Right hindlimb (tissue), 1 donor: ENCODE measurements around the gene DQX1.

Experiments used
- DNase-seq: peaks from one replicate; pipeline ENCODE4 v3.0.0-alpha.2; 2018

DQX1 gene

GRCh38 chr2:74530239-74531187 lies 4.5 kb upstream of the DQX1 start:
- DNase-seq, result peak; percentile 65

DNA sequence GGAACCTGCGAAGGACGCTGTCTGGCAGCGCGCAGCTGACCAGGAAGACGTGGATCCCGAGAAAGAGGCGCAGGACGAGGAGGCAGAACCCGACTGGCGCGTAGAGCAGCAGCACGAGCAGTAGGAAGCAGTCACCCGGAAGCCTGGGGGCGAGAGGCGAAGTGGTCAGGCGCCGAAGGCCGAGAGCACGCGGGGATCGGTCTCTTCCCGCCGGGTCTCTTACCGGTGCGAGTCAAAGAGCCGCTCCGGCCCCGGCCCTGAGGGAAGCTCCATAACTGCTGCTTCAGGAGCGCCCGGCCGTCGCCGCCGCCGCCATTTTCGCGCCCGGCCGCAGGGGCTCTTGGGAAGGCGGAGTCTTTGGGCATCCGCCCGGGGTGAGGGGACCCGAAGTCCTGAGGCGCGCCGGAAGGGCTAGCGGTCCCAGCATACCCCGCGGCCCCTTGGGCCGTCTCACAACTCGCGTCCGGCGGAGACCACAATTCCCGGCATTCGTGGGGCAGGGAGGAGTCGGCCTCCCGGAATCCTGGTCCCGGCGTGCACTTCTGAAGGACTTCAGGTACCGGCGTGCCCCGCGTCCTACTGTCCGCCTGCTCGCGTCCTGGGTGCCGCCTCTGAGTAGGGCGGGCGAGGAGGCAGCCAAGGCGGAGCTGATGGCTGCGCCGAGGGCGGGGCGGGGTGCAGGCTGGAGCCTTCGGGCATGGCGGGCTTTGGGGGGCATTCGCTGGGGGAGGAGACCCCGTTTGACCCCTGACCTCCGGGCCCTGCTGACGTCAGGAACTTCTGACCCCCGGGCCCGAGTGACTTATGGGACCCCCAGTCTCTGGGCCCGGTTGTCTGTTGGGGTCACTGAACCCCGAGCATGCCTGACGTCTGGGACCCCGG lies 3.6 kb upstream of the DQX1 start, which contains the start of the genes AUP1 and HTRA2:
Gene AUP1, minus strand, starts transcription at position 350 of the 882 bp plus-strand sequence. Its CDS starts 77 bp downstream, at position 273.
Gene HTRA2, plus strand, starts transcription at position 577 of the 882 bp plus-strand sequence. Its CDS starts 74 bp downstream, at position 651.
- DNase-seq, result peak; percentile 99

DNA sequence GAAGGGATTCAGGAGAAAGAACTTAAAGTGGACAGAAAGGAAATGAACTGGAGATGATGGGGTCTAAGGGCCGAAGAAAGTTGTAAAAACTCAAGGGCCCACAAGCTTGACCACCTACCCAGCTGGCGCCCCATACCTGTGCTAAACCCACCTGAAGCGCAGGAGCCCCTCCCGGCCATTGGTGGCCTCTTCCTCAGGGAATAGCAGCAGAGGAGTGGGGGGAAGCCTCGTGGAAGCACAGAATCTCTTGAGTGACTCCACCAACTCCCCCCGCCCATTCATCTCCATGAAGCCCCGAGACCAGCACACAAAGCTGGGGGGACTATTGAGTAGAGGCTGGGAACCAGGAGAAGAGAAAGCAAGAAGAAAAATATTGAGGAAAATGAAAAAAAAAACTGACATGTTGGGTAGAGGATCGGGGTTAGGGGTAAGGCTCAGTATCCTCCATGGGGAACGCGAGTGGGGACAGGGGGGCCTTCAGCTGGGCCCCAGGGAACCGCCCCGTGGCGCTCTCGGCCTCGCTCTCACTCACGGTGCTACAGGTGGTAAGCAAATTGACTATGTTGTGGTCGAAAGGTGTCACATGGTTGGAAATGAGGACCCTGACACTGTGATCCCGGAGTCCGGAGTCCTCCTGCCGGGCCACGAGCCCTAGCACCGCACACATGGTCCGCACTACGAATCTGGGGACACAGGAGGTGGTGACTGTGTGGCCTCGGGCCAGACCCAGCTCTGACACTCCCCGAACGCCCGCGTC lies 2.7 kb upstream of the DQX1 start:
- DNase-seq, result no peak

GRCh38 chr2:74527741-74528140 lies 1.7 kb upstream of the DQX1 start:
- no peak for DNase-seq

GRCh38 chr2:74526649-74527230 lies 709 bp upstream of the DQX1 start:
- DNase-seq, result no peak

GRCh38 chr2:74524955-74525716 lies 895 bp downstream of the DQX1 start:
- DNase-seq, result no peak

- DNase-seq, result no peak
Measured at GRCh38 chr2:74524005-74524404, 2.0 kb downstream of the DQX1 start.

DNA sequence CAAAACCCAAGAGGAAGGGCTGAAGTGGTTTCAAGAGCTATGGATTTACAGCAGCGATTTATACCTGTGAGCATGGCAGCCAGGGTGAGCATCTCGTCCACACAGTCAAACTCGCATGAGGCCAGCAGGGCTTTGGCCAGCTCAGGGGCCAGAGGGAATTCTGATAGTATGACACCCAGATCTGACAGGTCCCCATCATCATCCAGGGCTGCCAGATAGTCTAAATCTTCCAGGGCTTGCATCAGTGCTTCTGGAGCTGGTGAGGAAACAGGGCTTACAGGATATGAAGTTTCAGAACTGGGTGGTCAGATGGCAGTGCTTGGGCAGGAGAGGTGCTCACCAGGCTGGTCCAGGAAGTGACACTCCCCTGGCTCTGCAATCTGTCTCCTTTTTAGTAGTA lies 3.5 kb downstream of the DQX1 start:
- DNase-seq, result no peak

GRCh38 chr2:74516650-74517049 lies 9.4 kb downstream of the DQX1 start:
- no peak for DNase-seq

DNA sequence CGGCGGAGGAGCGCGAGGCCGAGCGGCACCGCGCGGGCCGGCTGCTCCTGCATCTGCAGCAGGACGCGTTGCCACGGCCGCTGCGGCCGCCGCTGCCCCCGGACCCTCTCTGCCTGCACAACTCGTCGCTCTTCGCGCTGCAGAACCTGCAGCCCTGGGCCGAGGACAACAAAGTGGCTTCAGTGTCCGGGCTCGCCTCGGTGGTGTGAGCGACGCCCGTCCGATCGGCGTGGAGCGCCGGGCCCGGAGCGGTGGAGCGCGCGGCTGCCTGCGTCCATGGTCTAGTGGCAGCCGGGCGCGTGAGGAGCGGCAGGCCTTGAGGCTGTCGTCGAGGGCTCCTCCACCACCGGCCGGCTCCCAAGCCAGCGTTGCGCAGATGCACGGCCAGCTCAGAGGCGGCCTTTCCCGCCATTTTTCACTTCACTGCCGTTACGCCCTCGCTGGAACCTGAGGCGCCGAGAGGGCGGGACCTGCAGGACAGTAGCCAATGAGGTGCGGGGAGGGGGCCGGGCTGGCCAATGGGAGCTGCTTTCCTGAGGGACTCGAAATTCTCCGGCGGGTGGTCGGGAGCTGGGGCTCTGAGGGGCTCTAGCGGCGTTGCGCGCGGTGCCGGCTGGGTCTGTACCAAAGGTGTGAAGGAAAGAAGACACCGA lies 9.9 kb downstream of the DQX1 start:
- DNase-seq, result peak; percentile 80

DNA sequence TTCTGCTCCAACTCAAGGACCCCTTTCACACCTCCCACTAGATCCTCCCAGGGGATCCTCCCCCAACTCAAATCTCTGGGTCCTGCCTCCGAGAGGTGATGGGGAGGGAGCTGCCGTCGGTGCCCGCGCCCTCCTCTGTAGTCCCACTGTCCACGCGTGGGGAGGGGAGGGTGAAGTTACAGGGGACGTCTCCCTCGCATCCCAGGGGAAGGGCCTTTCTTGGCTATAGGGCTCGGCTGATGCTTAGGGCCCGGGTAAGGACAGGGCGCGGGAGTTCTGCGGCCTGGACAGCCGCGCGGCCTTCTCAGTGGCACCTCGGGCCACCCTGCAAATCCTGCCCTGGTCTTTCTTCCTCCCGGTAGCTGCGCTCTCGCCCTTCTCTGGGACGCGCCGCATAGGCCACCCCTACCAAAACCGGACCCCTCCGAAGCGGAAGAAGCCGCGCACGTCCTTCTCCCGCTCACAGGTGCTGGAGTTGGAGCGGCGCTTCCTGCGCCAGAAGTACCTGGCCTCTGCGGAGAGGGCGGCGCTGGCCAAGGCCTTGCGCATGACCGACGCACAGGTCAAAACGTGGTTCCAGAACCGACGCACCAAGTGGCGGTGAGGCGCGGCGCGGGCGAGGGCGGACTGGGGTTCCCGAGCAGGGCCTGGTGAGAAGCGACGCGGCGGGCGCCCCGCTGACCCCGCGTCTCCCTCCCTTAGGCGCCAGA lies 10.6 kb downstream of the DQX1 start:
- DNase-seq, result no peak

- no peak for DNase-seq
Measured at GRCh38 chr2:74514368-74515270, 11.4 kb downstream of the DQX1 start, which contains the start of gene TLX2. Gene TLX2 (plus strand): TSS chr2:74514450. CDS start chr2:74514807, 357 bp downstream.

DNA sequence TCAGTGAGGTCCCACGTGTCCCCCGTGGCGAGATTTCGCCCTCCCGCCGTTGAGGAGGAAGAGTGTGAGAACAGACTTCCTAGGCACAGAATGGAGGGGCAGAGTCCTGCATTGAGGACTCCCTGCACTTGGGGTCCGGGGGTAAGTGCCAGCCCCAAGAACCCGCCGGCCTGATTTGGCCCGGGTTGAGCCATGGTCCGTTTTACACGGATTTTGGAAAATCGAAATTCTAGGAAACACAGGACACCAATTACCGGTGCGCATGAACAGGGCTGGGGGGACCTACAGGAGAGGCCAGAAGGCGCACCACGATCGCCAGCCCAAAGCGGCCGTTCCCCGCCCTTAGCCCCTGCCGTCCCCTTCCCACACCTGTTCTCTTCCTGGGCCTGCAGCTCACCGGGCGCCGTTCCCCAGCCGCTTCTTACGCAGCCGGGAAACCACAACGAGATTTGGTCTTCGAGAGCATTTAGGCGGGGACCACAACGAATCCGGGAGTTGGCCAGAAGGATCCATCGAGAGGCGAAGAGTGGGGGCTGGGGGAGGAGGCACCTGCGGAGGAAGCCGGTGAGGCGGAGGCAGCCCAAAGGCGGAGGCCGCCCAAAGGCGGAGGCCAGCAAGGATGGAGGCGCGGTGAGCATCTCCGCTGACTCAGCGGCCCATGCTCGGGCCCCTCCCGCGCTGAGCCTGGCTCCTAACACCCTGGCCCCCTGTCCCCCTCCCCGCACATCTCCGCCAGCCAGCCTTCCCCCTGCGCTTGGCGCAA lies 12.2 kb downstream of the DQX1 start:
- DNase-seq, result no peak

DNA sequence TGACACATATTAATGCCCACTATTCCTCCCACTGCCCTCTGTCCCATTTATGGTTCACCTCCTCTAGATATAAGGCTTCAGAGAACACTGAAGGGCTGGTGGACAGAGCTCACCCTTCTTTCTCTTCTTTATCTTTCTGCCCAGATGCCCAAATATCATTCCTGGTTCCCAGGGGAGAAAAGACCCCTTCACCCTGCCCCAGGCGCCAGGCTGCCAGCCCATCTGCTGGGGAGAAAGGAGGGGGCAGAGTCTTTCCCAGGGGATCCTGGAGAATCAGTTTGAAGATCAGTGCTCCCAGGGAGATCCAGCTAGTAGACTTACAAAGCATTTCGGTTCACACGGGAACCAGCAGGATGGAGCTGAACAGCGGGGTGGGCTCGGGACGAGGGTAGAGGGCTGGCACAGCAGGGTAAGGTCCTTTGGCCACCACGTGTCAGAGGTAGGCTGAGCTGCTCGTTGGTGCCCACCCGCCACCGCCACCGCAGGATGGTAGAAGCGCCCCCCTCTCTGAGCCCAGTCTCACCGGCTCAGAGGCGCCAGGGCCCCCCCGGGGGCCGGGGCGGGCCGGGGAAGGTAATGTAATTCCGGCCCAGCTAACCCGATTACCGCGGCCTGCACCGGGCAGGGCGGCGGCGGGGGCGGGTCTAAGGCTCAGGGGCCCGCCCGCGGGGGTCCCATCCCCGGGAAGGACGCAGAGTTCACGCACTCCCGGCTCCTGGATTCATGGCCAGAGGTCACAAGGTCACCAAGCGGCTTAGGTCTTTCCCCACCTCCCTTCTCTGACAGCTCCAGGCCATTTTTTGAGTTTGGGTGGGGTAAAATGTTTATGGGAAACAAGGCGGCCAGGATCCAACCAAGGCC lies 13.1 kb downstream of the DQX1 start:
- DNase-seq, result no peak

DNA sequence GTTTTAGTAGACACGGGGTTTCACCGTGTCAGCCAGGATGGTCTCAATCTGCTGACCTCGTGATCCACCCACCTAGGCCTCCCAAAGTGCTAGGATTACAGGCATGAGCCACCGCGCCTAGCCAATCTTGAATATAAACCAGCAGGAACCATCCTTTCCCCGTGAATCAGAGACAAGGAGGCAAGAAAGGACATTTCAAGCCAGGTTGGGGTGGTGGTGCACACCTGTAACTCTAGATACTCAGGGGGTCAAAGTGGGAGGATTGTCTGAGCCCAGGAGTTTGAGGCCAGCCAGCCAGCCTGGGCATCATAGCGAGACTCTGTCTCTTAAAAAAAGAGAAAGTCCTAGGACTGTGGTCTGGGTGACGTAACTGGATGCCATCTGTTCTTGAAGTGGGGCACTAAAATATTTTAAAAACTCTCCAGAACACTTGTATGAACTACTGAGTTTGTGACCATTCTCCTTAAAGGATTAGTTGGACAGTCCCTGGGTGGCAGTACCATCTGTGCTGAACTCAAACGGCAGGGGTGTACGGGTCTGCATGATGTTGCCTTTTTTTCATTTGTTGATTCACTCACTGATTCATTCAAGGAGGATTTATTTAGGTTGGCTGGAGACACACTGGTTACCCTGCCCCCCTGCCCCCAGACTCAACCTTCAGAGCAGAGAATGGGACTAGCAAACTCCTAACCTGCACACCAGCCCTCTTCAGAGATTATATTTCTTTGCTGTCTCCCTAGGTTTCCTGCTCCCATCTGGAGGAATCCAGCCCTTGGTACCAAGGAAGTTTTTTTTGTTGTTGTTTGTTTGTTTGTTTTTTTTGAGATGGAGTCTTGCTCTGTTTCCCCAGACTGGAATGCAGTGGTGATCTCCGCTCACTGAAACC lies 14.7 kb downstream of the DQX1 start:
- DNase-seq, result no peak

DNA sequence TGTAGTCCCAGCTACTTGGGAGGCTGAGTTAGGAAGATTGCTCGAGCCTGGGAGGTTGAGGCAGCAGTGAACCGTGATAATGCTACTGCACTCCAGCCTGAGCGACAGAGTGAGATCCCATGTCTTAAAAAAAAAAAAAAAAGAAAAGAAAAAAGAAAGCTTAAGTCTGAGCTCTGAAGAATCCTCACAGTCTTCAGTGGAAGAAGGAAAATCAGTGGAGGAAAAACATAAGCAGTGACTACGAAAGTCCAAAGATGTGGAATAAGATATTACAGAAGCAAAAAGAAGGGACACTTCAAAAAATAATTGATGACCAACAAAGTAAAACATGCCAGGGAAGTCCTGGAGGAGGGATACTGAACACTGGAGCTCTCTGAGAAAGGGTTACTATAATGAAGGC lies 15.8 kb downstream of the DQX1 start:
- DNase-seq, result no peak
